Activated CD8-positive, alpha-beta memory T cell treated with anti-CD3 and anti-CD28 coated beads for 1 hour (primary cell): ENCODE data around the gene ANKS1B.
"Not testable (repeated sequence)": the region's sequence is repeated elsewhere in the genome, so short reads cannot be mapped to it uniquely, and the experiment has no call there.

Experiments used
- DNase-seq, 2 donors: peaks; one replicate each; pipeline ENCODE4 v3.0.0-alpha.2; 2020; ENCODE audit warnings: low read depth in 1 of 2; ENCODE audit errors: extremely low read depth in 1 of 2

ANKS1B gene

GRCh38 chr12:99609455-99610181 lies 375.1 kb downstream of the ANKS1B start:
- no peak for DNase-seq

GRCh38 chr12:99600388-99600787 lies 384.3 kb downstream of the ANKS1B start:
- DNase-seq: no peak

DNA sequence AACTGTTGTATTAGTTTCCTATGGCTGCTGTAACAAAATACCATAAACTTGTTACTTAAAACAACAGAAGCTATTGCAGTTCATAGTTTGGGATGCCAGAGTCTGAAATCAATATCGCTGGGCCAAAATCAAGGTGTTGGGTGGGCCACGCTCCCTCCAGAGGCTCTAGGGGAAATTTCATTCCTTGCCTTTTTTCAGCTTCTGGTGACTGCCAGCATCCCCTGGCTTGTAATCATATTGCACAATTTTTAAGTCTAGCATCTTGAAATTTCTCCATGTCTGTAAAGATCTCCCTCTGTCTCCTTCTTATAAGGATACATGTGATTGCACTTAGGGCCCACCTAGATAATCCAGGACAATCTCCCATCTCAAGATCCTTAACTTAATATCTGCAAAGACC lies 386.0 kb downstream of the ANKS1B start:
- DNase-seq: no peak

DNA sequence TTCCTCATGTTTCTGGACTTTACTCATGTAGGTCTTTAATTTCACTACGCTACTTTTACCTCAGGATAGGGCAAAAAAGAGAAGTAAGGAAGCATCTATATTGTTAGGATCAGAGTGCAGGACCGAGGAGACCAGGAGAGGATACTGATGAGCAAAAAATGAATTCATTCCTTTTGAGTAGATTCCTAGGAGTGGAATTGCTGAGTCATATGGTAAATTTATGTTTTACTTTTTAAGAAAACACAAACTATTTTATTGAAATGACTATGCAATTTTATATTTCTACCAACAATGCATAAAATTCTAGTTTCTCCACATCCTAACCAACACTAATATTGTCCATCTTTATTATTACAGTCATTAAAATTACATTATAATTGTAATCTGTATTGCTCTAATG lies 388.0 kb downstream of the ANKS1B start:
- DNase-seq: no peak

DNA sequence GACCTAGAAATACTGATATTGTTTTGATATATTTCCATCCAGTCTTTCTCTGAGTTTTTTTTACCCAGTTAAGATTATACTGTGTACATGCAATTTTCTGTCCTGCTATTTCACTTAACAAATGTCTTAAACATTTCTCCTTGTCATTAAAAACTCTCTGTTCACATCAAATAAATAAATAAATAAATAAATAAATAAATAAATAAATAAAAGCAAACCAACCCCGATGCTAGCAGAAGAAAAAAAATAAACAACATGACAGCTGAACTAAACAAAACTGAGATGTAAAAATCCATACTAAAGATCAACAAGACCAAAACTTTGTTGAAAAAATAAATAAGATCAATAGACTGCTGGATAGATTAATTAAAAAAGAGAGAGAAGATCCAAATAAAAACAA lies 407.6 kb downstream of the ANKS1B start:
- not testable (repeated sequence) for DNase-seq

- no peak for DNase-seq
Observed at GRCh38 chr12:99573980-99574379, 410.8 kb downstream of the ANKS1B start.

DNA sequence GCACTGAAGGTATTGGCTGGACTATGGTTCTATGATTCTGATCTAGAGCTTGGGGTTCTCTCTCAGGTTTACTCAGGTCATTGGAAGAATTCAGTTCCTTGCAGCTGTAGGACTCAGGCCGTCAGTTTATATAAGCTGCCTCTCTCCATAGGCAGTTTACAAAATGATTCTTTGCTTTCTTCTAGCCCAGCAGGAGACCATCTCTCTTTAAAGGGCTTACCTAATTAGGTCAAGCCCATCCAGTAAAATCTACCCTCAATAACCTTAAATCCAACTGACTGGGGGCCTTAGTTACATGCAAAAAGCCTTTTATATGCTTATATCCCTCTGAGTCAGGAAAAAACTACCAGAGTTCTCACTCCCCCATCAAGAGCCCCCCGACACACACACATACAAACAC lies 417.7 kb downstream of the ANKS1B start:
- no peak for DNase-seq

DNA sequence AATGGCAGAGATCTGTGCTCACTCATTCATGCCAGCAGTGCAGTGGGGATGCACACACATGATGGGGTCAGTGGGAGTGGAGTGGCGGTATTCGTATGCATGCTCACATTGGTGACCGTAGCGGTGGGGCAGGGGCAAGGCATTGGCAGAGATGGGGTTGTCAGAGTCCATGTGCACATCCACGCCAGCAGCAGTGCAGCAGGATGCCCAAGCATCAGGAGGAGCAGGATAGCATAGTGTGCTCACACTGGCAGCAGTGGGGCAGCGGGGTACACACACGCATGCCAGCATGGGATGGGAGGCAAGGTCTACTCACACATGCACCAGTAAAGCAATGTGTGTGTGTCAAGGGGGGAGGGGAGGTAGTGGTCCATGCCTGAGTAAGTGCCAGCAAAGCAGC lies 426.6 kb downstream of the ANKS1B start:
- DNase-seq: no peak

- no peak for DNase-seq
Observed at GRCh38 chr12:99553461-99553860, 431.3 kb downstream of the ANKS1B start.

GRCh38 chr12:99552022-99552421 lies 432.7 kb downstream of the ANKS1B start:
- no peak for DNase-seq

- DNase-seq: no peak
Observed at GRCh38 chr12:99549651-99550050, 435.1 kb downstream of the ANKS1B start.

- no peak for DNase-seq
Observed at GRCh38 chr12:99549196-99549595, 435.5 kb downstream of the ANKS1B start.

DNA sequence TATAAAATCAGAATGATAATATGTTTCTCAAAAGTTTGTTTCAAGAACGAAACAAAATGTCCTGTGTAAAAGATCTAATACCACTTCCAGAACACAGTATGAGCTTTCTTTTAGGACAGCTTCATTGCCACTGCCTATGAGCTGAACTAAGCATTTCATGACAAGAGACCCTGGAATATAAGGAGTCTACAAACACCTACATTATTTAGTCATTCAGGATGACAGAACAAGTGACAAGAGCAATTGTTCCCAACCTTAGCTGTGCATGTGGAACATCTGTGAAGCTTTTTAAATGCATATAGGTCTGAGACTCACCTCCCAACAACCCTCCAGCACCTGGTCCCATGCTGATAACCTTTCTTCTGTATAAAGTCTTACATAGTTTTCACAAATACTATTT lies 440.3 kb downstream of the ANKS1B start:
- DNase-seq: no peak

DNA sequence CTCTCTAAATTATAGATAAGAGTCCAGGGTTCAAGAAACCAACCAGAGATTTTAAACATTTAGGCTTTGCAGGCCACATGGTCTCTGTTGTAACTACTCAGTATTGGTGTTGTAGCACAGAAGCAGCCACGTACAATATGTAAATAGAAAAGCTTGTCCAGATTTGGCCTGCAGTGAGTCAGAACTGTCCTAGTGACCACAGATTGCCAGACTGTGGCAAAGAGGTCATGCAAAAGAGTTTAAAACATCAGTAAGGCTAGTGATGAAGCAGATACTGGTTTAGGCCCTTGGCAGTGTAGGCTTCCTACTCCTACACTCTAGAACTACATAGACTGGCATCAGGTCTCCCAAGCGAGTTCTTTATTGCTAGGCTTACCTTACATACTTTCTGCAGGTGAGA lies 454.8 kb downstream of the ANKS1B start:
- no peak for DNase-seq

DNA sequence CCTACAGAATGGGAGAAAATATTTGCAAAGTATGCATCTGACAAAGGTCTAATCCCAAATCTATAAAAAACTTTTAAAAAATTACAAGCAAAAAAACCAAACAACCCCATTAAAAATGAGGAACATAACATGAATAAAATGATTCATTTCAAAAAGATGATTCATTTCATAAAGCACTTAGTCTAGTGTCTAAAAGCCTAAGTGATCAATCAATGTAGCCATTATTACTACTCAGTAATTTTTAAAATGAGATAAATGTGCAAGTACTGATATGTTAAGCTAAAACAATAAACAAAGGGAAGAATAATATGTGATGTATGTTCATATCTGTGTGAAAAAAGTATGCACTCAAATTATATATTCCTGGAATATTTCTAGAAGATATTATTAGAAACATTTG lies 456.3 kb downstream of the ANKS1B start:
- no peak for DNase-seq

GRCh38 chr12:99523853-99524252 lies 460.9 kb downstream of the ANKS1B start:
- DNase-seq: no peak

- no peak for DNase-seq
Observed at GRCh38 chr12:99522456-99522855, 462.3 kb downstream of the ANKS1B start.

GRCh38 chr12:99521664-99522063 lies 463.1 kb downstream of the ANKS1B start:
- no peak for DNase-seq

GRCh38 chr12:99513066-99513465 lies 471.7 kb downstream of the ANKS1B start:
- no peak for DNase-seq

GRCh38 chr12:99505805-99506204 lies 478.9 kb downstream of the ANKS1B start:
- no peak for DNase-seq

GRCh38 chr12:99498756-99499155 lies 486.0 kb downstream of the ANKS1B start:
- no peak for DNase-seq

GRCh38 chr12:99495799-99496198 lies 488.9 kb downstream of the ANKS1B start:
- no peak for DNase-seq

DNA sequence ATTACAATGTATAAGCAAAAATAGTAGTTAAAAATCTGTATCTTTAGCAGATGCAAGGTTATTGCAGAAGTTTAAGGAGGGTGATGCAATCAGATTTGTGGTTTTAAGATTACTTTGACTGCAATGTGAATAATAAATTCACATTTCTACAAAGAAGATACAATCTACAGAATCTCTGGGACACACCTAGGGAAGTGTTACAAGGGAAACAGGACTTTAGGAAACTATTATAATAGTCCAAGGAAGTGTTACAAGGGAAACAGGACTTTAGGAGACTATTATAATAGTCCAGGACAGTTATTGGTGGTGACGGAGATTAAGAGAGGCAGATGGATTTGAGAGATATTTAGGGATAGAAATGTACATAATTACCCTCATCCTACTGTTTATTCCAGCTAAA lies 491.5 kb downstream of the ANKS1B start:
- no peak for DNase-seq
